Peyer's patch (tissue), 4 donors: ENCODE results near the gene ODAD4.

Experiments
- CTCF ChIP-seq, 6 experiments: fragments of 450-650 bp in 4 of 6; fragments of 200-600 bp in 2 of 6; sonication (generic) in 1 of 6; IDR thresholded peaks; one replicate each; pipeline ENCODE4 v1.5.1; 2017 to 2019; ENCODE audit warnings: antibody characterized with exemption in 6 of 6, mild to moderate bottlenecking in 3 of 6, moderate library complexity in 1 of 6
- POLR2A ChIP-seq, 2 donors: fragments of 450-650 bp; IDR thresholded peaks; one replicate each; pipeline ENCODE4 v1.5.1; 2017; ENCODE audit warnings: antibody characterized with exemption in 2 of 2, mild to moderate bottlenecking in 2 of 2, moderate library complexity in 2 of 2

- TF ChIP-seq POLR2A (IDR thresholded peaks at IDR 0.05): no peak
- no peak for TF ChIP-seq CTCF (IDR thresholded peaks at IDR 0.05)
Observed at GRCh38 chr17:41882756-41883155, 47.7 kb upstream of the ODAD4 start.
